Neutrophil (primary cell): ENCODE measurements around the gene VPS50.
A peak's percentile ranks its signal among the peaks of the same experiment; 100 is the strongest.

ENCODE experiments used
- H3K27ac ChIP-seq: fragments of 200-600 bp; sonication (generic); 2 replicates; pipeline ENCODE4 v1.5.1; 2016; ENCODE audit warnings: mild to moderate bottlenecking, moderate library complexity
- H3K27me3 ChIP-seq: fragments of 200-600 bp; sonication (generic); 2 replicates; pipeline ENCODE4 v1.6.0; 2016; ENCODE audit warnings: mild to moderate bottlenecking
- H3K36me3 ChIP-seq: fragments of 200-600 bp; sonication (generic); 2 replicates; pipeline ENCODE4 v1.5.1; 2017
- H3K4me1 ChIP-seq, 2 experiments: fragments of 200-600 bp in 1 of 2; sonication (generic) in 1 of 2; 1 replicate in 1 of 2; 2 replicates in 1 of 2; pipeline versions ENCODE4 v1.5.1 to v1.6.1; 2013 to 2016; ENCODE audit warnings: low read depth in 1 of 2, low read length in 1 of 2, mild to moderate bottlenecking in 1 of 2, moderate library complexity in 1 of 2; ENCODE audit not compliant: control insufficient read depth in 1 of 2, insufficient read depth in 1 of 2
- H3K4me3 ChIP-seq, 2 experiments: fragments of 200-600 bp in 1 of 2; sonication (generic) in 1 of 2; 1 replicate in 1 of 2; 2 replicates in 1 of 2; pipeline ENCODE4 v1.5.1; 2013 to 2016; ENCODE audit warnings: low read depth in 1 of 2, low read length in 1 of 2, mild to moderate bottlenecking in 1 of 2, moderate library complexity in 1 of 2
- H3K9me3 ChIP-seq: fragments of 200-600 bp; sonication (generic); 2 replicates; pipeline ENCODE4 v1.5.1; 2016
- CTCF ChIP-seq: fragments of 200-600 bp; sonication (generic); IDR thresholded peaks from 2 replicates; pipeline ENCODE4 v1.5.1; 2016; ENCODE audit warnings: antibody characterized with exemption

VPS50 gene

GRCh38 chr7:93239824-93240223 is 7.7 kb downstream of the VPS50 start:
- Histone ChIP-seq H3K4me3 (no peak overlapping the region), H3K27ac (no peak overlapping the region), H3K27me3 (no peaks in the 10 kb centered on the region), H3K36me3 (no peaks in the 10 kb centered on the region), H3K9me3 (no peaks in the 10 kb centered on the region), H3K4me1 (no peaks in the 10 kb centered on the region)
- no peak for TF ChIP-seq CTCF

GRCh38 chr7:93242106-93242505 is 9.9 kb downstream of the VPS50 start:
- H3K9me3 ChIP-seq, result no peaks in the 10 kb centered on the region

GRCh38 chr7:93245525-93246432 is 13.6 kb downstream of the VPS50 start:
- no peaks in the 10 kb centered on the region for H3K36me3 ChIP-seq
- no peaks in the 10 kb centered on the region for H3K9me3 ChIP-seq
- no peak overlapping the region for H3K4me3 ChIP-seq
- no peak overlapping the region for H3K27ac ChIP-seq
- no peaks in the 10 kb centered on the region for H3K27me3 ChIP-seq
- H3K4me1 ChIP-seq, result no peaks in the 10 kb centered on the region
- peak; percentile 59 for TF ChIP-seq CTCF

More at GRCh38 chr7:93242106-93242505, 9.9 kb downstream of the VPS50 start:
- no peak for TF ChIP-seq CTCF
- Histone ChIP-seq H3K4me3 (no peak overlapping the region), H3K27ac (no peak overlapping the region), H3K36me3 (no peaks in the 10 kb centered on the region), H3K27me3 (no peaks in the 10 kb centered on the region), H3K4me1 (no peaks in the 10 kb centered on the region)

GRCh38 chr7:93249491-93250148 is 17.5 kb downstream of the VPS50 start:
- no peaks in the 10 kb centered on the region for H3K4me1 ChIP-seq
- H3K27me3 ChIP-seq, result no peaks in the 10 kb centered on the region
- H3K27ac ChIP-seq, result no peak overlapping the region
- no peaks in the 10 kb centered on the region for H3K9me3 ChIP-seq
- H3K4me3 ChIP-seq, result no peak overlapping the region
- H3K36me3 ChIP-seq, result no peaks in the 10 kb centered on the region
- TF ChIP-seq CTCF, result no peak

GRCh38 chr7:93258661-93259060 is 26.5 kb downstream of the VPS50 start:
- Histone ChIP-seq H3K27me3 (no peaks in the 10 kb centered on the region), H3K9me3 (no peaks in the 10 kb centered on the region), H3K4me1 (no peaks in the 10 kb centered on the region), H3K4me3 (no peak overlapping the region), H3K27ac (no peak overlapping the region), H3K36me3 (no peaks in the 10 kb centered on the region)
- no peak for TF ChIP-seq CTCF
